Stimulated activated CD4-positive, alpha-beta T cell treated with anti-CD3 and anti-CD28 coated beads, Interleukin-2, amount 100 ng/mL, for 48 hours (primary cell): Measurements from ENCODE around the gene CYP20A1.
A peak's percentile ranks its signal among the peaks of the same experiment; 100 is the strongest.
"Not testable (repeated sequence)": the region's sequence is repeated elsewhere in the genome, so short reads cannot be mapped to it uniquely, and the experiment has no call there.

Experiments
- DNase-seq, 2 donors: peaks; one replicate each; pipeline ENCODE4 v3.0.0-alpha.2; 2020

CYP20A1 gene, protein sequence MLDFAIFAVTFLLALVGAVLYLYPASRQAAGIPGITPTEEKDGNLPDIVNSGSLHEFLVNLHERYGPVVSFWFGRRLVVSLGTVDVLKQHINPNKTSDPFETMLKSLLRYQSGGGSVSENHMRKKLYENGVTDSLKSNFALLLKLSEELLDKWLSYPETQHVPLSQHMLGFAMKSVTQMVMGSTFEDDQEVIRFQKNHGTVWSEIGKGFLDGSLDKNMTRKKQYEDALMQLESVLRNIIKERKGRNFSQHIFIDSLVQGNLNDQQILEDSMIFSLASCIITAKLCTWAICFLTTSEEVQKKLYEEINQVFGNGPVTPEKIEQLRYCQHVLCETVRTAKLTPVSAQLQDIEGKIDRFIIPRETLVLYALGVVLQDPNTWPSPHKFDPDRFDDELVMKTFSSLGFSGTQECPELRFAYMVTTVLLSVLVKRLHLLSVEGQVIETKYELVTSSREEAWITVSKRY

GRCh38 chr2:203238704-203239526, at the start of gene CYP20A1:
TSS of gene CYP20A1 (plus strand) at chr2:203239018. CDS start at chr2:203239063, 45 bp downstream.
- DNase-seq = peak; percentile 96

DNA sequence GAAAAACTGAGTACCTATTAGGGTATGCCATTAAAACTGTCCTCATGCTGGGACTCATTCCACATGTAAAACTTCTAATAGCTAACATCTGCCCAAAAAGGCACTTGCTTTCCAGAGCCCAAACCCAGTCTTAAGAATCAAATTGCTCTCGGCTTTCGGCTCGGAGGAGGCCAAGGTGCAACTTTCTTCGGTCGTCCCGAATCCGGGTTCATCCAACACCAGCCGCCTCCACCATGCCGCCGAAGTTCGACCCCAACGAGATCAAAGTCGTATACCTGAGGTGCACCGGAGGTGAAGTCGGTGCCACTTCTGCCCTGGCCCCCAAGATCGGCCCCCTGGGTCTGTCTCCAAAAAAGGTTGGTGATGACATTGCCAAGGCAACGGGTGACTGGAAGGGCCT, 48.3 kb upstream of the CYP20A1 start:
- not testable (repeated sequence) for DNase-seq

DNA sequence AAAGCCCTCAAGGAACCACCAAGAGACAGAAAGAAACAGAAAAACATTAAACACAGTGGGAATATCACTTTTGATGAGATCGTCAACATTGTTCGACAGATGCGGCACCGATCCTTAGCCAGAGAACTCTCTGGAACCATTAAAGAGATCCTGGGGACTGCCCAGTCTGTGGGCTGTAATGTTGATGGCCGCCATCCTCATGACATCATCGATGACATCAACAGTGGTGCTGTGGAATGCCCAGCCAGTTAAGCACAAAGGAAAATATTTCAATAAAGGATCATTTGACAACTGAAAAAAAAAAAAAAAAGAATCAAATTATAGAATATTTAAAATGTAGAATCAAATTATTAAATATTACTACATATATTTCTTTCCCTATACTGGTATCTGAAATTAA, 47.8 kb upstream of the CYP20A1 start:
- DNase-seq = not testable (repeated sequence)

- no peak for DNase-seq
Measured at GRCh38 chr2:203191961-203192360, 46.9 kb upstream of the CYP20A1 start.

DNA sequence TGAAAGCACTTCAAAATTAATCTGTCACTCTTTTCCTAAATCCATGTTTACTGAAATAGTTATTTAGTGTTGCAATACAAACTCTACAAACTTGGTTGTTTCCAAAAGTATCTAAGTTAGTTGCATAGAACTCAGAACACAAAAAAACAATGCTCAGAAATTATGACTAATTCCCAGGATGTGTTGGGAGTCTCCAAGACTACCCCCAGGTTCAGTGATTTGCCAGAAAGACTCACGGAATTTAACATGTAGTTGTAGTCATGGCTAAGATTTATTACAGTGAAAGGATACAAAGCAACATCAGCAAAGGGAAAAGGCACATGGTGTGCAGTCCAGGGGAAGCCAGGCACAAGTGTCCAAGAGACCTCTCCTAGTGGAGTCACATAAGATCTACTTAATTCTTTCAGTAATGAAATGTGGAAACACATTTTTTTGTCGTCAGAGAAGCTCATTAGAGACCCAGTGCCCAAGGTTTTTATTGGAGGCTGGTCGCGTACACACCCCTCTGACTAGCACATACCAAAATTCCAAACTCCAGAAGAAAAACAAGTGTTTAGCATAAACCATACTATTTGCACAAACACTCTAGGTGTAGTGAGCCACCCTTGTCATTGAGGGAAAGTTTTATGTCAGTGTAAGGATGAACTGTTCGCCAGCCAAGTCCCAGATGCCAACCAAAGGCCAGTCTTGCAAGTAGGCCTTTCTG, 43.3 kb upstream of the CYP20A1 start:
- no peak for DNase-seq

- DNase-seq = no peak
Measured at GRCh38 chr2:203200866-203201265, 38.0 kb upstream of the CYP20A1 start.

GRCh38 chr2:203201426-203201825, 37.4 kb upstream of the CYP20A1 start:
- DNase-seq = no peak

GRCh38 chr2:203209538-203209937, 29.3 kb upstream of the CYP20A1 start:
- DNase-seq = no peak

- DNase-seq = peak in 1 of 2 donors; percentile 21
Measured at GRCh38 chr2:203225423-203226039, 13.3 kb upstream of the CYP20A1 start.

DNA sequence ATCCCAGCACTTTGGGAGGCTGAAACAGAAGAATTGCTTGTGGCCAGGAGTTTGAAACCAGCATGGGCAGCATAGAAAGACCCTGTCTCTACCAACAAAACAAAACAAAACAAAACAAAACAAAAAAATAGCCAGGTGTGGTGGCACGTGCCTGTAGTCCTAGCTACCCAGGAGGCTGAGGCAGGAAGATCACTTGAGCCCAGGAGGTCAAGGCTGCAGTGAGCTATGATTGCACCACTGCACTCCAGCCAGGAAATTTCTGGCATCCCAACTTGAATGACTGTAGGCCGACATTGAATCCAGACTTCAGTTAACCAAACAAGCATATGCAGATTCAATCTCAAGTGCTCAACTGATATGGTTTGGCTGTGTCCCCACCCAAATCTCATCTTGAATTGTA, 9.1 kb upstream of the CYP20A1 start:
- not testable (repeated sequence) for DNase-seq

DNA sequence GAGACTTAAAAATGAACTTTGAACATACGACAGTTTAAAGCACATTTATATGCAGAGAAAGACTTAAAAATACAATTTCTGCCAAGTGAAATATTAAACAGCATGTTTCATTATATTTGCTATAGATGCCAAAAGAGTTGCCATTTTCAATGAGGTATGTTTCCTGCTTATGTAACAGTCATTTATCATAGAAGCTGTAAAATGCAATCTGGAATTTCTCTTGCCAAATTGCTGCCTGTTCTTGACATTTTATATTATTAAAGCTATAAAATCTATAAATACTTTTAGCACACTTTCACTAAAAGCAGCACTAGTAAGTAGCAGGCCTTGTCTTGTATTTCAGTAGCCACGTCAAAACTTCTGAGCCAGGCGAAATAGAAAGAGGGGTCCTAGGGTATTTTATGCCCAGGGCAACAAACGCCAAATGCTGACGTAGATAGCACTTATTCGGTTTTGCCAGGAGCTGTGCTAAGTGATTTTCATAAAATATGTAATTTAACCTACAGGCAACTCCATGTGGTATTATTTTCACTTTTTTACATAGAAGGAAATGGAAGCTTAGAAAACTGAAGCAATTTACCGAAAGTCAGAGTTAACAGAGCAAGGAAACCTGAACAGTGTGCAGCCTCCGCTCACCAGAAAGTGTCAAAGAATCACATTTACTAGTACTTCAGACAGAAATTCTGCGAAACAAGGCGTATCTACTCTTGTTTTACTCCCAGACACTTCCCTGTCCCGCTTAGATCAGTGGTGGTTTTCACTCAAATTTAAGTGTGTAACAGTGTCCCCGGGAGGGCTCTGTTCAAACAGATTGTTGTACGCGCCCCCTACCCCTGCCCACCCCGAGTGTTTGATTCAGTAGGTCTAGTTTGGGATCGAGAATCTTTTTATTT, 1.2 kb upstream of the CYP20A1 start:
- DNase-seq = no peak

- DNase-seq = no peak
Measured at GRCh38 chr2:203238292-203238703, 520 bp upstream of the CYP20A1 start.

DNA sequence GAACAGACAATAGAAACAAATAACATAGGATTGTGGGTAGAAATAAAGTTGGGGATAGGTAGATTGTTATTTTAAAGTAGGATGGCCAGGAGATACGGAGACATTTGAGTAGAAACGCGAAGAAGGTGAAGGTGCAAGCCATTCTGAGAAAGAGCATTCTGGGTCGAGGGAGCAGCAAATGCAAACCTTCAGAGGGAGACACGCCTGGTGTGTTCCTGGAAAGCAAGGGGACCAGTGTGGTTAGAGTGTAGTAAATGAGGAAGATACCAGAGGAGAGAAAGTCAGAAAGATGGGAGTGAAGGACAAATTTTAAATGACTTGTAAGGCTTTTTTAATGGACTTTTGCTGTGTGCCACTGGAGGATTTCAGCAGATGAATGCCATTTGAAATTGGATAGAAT, 1.7 kb downstream of the CYP20A1 start:
- no peak for DNase-seq

DNA sequence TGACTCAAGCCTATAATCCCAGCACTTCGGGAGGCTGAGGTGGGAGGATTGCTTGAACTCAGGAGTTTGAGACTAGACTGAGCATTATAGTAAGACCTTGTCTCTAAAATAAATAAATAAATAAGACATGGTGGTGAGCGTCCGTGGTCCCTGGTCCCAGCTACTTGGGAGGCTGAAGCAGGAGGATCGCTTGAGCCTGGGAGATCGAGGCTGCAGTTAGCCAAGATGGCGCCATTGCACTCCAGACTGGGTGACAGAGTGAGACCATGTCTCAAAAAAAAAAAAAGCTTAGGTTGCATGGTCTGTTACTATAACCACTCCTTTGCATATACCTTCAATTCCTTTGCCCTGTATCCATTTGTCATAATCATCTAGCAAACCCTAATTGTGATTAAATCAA, 3.7 kb downstream of the CYP20A1 start:
- DNase-seq = no peak

GRCh38 chr2:203246646-203247045, 7.8 kb downstream of the CYP20A1 start:
- no peak for DNase-seq

GRCh38 chr2:203252818-203253217, 14.0 kb downstream of the CYP20A1 start:
- no peak for DNase-seq

DNA sequence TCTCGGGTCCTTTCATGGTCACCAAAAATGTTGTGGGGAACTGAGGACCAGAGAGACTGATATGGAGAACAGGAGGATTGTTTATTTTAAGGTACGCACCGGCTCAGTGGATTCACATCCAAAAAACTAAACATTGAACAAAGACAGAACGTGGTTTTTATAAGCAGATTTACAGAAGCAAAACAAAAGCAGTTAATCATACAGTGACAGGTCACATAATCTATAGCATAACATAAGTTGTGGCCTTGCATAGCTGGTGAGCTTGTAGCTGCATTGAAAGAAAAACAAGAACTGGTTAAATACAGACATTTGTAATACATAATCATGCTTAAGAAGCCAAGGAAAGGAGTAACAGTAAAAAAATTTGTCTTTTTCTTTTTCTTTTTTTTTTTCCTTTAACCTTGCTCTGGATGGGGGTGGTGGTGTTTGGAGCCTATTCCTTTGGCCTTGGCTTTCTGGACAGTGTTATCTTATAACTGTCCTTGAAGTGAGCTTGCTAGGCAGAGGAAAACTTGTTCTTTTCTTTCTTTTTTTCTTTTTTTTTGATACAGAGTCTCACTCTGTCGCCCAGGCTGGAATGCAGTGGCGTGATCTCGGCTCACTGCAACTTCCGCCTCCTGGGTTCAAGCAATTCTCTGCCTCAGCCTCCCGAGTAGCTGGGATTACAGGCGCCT, 14.7 kb downstream of the CYP20A1 start:
- not testable (repeated sequence) for DNase-seq

- DNase-seq = no peak
Measured at GRCh38 chr2:203261326-203262159, 22.7 kb downstream of the CYP20A1 start.

DNA sequence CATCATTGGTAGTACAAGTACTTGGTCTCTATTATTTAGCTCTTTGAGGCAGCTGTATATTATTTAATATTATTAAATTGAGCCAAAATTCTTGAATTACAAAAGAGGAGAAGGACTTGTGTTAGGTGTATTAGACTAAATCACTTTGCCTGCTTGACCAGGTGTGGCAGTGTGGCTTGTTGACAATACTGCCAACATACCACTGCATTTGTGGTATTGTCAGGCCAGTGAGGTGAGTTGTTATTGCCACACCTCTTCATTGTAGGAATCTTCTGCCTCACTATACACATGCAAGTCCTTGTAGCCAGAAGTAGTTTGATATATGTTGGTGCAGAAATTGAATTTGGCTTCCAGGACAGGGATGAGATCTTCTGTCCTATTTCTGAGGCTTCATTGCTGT, 40.5 kb downstream of the CYP20A1 start:
- DNase-seq = no peak

GRCh38 chr2:203280428-203281064, 41.7 kb downstream of the CYP20A1 start:
- no peak for DNase-seq
